Loucy (cell line): ENCODE results near the gene STX8.

Experiments
- H2AFZ ChIP-seq: fragments of 200-600 bp; sonication (generic); 2 replicates; pipeline ENCODE4 v1.6.0; 2016; ENCODE audit warnings: antibody characterized with exemption, mild to moderate bottlenecking, low read length, moderate library complexity
- H3F3A ChIP-seq: fragments of 200-600 bp; 2 replicates; pipeline ENCODE4 v1.6.0; 2016; ENCODE audit warnings: antibody characterized with exemption, low read depth, mild to moderate bottlenecking
- H3K27me3 ChIP-seq: fragments of 200-600 bp; sonication (generic); 2 replicates; pipeline ENCODE4 v1.6.1; 2014; ENCODE audit warnings: low read length, mild to moderate bottlenecking; ENCODE audit not compliant: insufficient read depth, poor library complexity, severe bottlenecking
- H3K36me3 ChIP-seq: fragments of 200-600 bp; sonication (generic); 2 replicates; pipeline ENCODE4 v1.6.1; 2016; ENCODE audit warnings: low read length; ENCODE audit not compliant: insufficient read depth
- H3K4me1 ChIP-seq: fragments of 200-600 bp; sonication (generic); 2 replicates; pipeline ENCODE4 v1.5.1; 2014; ENCODE audit warnings: low read length, mild to moderate bottlenecking; ENCODE audit not compliant: insufficient read depth, poor library complexity, severe bottlenecking
- H3K4me2 ChIP-seq: fragments of 200-600 bp; sonication (generic); 2 replicates; pipeline ENCODE4 v1.6.0; 2014; ENCODE audit warnings: antibody characterized with exemption, low read length, low read depth, mild to moderate bottlenecking; ENCODE audit not compliant: poor library complexity, severe bottlenecking
- H3K4me3 ChIP-seq: fragments of 200-600 bp; sonication (generic); 2 replicates; pipeline ENCODE4 v1.5.1; 2014; ENCODE audit warnings: low read length, mild to moderate bottlenecking, mixed read lengths; ENCODE audit not compliant: poor library complexity, severe bottlenecking
- H3K79me2 ChIP-seq: fragments of 200-600 bp; sonication (generic); 2 replicates; pipeline ENCODE4 v1.6.1; 2014; ENCODE audit warnings: low read length; ENCODE audit not compliant: insufficient read depth
- H3K9ac ChIP-seq: fragments of 200-600 bp; sonication (generic); 2 replicates; pipeline ENCODE4 v1.6.0; 2014; ENCODE audit warnings: mild to moderate bottlenecking, low read depth, low read length, moderate library complexity; ENCODE audit not compliant: poor library complexity, severe bottlenecking
- H3K9me2 ChIP-seq: fragments of 200-600 bp; sonication (generic); replicated peaks from 2 replicates; pipeline ENCODE4 v1.6.1; 2016; ENCODE audit warnings: low read depth, low read length, mixed read lengths
- H3K9me3 ChIP-seq: fragments of 200-600 bp; sonication (generic); 2 replicates; pipeline ENCODE4 v1.6.1; 2014; ENCODE audit warnings: mild to moderate bottlenecking, antibody characterized with exemption, low read length, low read depth; ENCODE audit not compliant: insufficient read depth
- H4K20me1 ChIP-seq: fragments of 200-600 bp; sonication (generic); 2 replicates; pipeline ENCODE4 v1.6.0; 2014; ENCODE audit warnings: antibody characterized with exemption, low read length, mild to moderate bottlenecking; ENCODE audit not compliant: insufficient read depth, poor library complexity, severe bottlenecking
- EZH2phosphoT487 ChIP-seq: fragments of 200-600 bp; IDR thresholded peaks from 2 replicates; pipeline ENCODE4 v1.6.1; 2018; ENCODE audit warnings: antibody characterized with exemption, mild to moderate bottlenecking, moderate library complexity, borderline replicate concordance
- TF ChIP-seq, protein P1 (sequence below): fragments of 200-600 bp; sonication (generic); conservative IDR thresholded peaks from 2 replicates; pipeline ENCODE4 v1.5.1; 2014; ENCODE audit warnings: mild to moderate bottlenecking, antibody characterized with exemption, low read length

STX8 gene

GRCh38 chr17:9410737-9411136 lies 164.9 kb downstream of the STX8 start:
- no peaks in the 10 kb centered on the region for H3K36me3 ChIP-seq
- H4K20me1 ChIP-seq, result no peaks in the 10 kb centered on the region
- H3K79me2 ChIP-seq, result no peaks in the 10 kb centered on the region
- no peaks in the 10 kb centered on the region for H3K9me2 ChIP-seq
- H3K4me2 ChIP-seq, result no peak overlapping the region
- H3F3A ChIP-seq, result no peaks in the 10 kb centered on the region
- H3K4me1 ChIP-seq, result no peaks in the 10 kb centered on the region
- no peak overlapping the region for H2AFZ ChIP-seq
- TF ChIP-seq EZH2phosphoT487, result no peak
- TF ChIP-seq, protein P1, sequence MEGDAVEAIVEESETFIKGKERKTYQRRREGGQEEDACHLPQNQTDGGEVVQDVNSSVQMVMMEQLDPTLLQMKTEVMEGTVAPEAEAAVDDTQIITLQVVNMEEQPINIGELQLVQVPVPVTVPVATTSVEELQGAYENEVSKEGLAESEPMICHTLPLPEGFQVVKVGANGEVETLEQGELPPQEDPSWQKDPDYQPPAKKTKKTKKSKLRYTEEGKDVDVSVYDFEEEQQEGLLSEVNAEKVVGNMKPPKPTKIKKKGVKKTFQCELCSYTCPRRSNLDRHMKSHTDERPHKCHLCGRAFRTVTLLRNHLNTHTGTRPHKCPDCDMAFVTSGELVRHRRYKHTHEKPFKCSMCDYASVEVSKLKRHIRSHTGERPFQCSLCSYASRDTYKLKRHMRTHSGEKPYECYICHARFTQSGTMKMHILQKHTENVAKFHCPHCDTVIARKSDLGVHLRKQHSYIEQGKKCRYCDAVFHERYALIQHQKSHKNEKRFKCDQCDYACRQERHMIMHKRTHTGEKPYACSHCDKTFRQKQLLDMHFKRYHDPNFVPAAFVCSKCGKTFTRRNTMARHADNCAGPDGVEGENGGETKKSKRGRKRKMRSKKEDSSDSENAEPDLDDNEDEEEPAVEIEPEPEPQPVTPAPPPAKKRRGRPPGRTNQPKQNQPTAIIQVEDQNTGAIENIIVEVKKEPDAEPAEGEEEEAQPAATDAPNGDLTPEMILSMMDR, result no peak
- no peaks in the 10 kb centered on the region for H3K9me3 ChIP-seq
- no peak overlapping the region for H3K4me3 ChIP-seq
- no peaks in the 10 kb centered on the region for H3K27me3 ChIP-seq
- H3K9ac ChIP-seq, result no peak overlapping the region

GRCh38 chr17:9410301-9410700 lies 165.3 kb downstream of the STX8 start:
- H3K27me3 ChIP-seq, result no peaks in the 10 kb centered on the region
- no peak overlapping the region for H3K4me2 ChIP-seq
- no peak overlapping the region for H3K9ac ChIP-seq
- no peaks in the 10 kb centered on the region for H4K20me1 ChIP-seq
- no peaks in the 10 kb centered on the region for H3K9me3 ChIP-seq
- TF ChIP-seq EZH2phosphoT487, result no peak
- TF ChIP-seq, protein P1, result no peak
- H3K9me2 ChIP-seq, result no peaks in the 10 kb centered on the region
- H2AFZ ChIP-seq, result no peak overlapping the region
- no peak overlapping the region for H3K4me3 ChIP-seq
- no peaks in the 10 kb centered on the region for H3K79me2 ChIP-seq
- no peaks in the 10 kb centered on the region for H3K36me3 ChIP-seq
- H3F3A ChIP-seq, result no peaks in the 10 kb centered on the region
- no peaks in the 10 kb centered on the region for H3K4me1 ChIP-seq

DNA sequence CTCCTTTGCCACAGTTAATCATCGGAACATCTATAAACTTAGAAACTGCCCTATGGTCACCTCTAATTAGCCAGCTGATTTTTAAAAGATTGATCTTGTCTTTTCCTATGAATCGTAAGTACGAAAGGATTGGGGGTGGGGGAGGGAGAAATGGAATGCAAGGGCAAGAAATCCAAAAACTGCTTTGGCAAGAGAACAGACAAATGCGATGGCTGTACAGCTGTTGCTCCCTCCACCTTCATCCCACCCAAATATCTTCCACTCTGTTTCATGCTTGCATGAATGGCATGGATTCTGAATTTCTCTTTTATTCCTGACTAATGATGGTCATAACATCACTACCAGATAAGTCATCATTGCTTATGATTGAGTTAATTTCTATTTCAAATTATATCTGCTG lies 165.7 kb downstream of the STX8 start:
- H2AFZ ChIP-seq, result no peak overlapping the region
- no peaks in the 10 kb centered on the region for H3K4me1 ChIP-seq
- no peak overlapping the region for H3K9ac ChIP-seq
- no peaks in the 10 kb centered on the region for H4K20me1 ChIP-seq
- H3K9me2 ChIP-seq, result no peaks in the 10 kb centered on the region
- no peak overlapping the region for H3K4me3 ChIP-seq
- no peaks in the 10 kb centered on the region for H3K9me3 ChIP-seq
- H3F3A ChIP-seq, result no peaks in the 10 kb centered on the region
- H3K4me2 ChIP-seq, result no peak overlapping the region
- no peaks in the 10 kb centered on the region for H3K36me3 ChIP-seq
- no peaks in the 10 kb centered on the region for H3K79me2 ChIP-seq
- no peaks in the 10 kb centered on the region for H3K27me3 ChIP-seq
- no peak for TF ChIP-seq EZH2phosphoT487
- TF ChIP-seq, protein P1, result no peak
